GM03348 (cell line): Measurements from ENCODE around the gene ANKLE2.
"Not testable (repeated sequence)": the region's sequence is repeated elsewhere in the genome, so short reads cannot be mapped to it uniquely, and the experiment has no call there.

ENCODE experiments used
- DNase-seq: peaks from one replicate; pipeline ENCODE4 v3.0.0; 2012; ENCODE audit warnings: low spot score

ANKLE2 gene

GRCh38 chr12:132761032-132761920 lies at the start of gene ANKLE2:
Gene ANKLE2, minus strand, starts transcription at chr12:132761832. Its CDS starts 34 bp downstream, at chr12:132761798.
- peak; percentile 91 for DNase-seq

GRCh38 chr12:132809391-132809790 lies 47.8 kb upstream of the ANKLE2 start:
- DNase-seq = not testable (repeated sequence)

- DNase-seq = peak; percentile 58
These were observed 45.9 kb upstream of the ANKLE2 start for GRCh38 chr12:132807295-132808092.

- no peak for DNase-seq
These were observed 45.2 kb upstream of the ANKLE2 start for GRCh38 chr12:132806857-132807256.

- no peak for DNase-seq
These were observed 42.8 kb upstream of the ANKLE2 start for GRCh38 chr12:132804426-132804861.

- DNase-seq = peak; percentile 89
These were observed 42.3 kb upstream of the ANKLE2 start for GRCh38 chr12:132803888-132804287.

- no peak for DNase-seq
These were observed 41.5 kb upstream of the ANKLE2 start for GRCh38 chr12:132803125-132803524.

GRCh38 chr12:132801741-132802140 lies 40.1 kb upstream of the ANKLE2 start:
- DNase-seq = no peak

GRCh38 chr12:132798836-132799235 lies 37.2 kb upstream of the ANKLE2 start:
- no peak for DNase-seq

GRCh38 chr12:132797820-132798570 lies 36.4 kb upstream of the ANKLE2 start:
- no peak for DNase-seq

GRCh38 chr12:132795847-132796246 lies 34.2 kb upstream of the ANKLE2 start:
- DNase-seq = no peak

GRCh38 chr12:132791940-132792339 lies 30.3 kb upstream of the ANKLE2 start:
- not testable (repeated sequence) for DNase-seq

- DNase-seq = no peak
These were observed 27.5 kb upstream of the ANKLE2 start for GRCh38 chr12:132789099-132789471.

GRCh38 chr12:132788375-132789098 lies 26.9 kb upstream of the ANKLE2 start:
- DNase-seq = peak; percentile 49

- peak; percentile 36 for DNase-seq
These were observed 26.2 kb upstream of the ANKLE2 start for GRCh38 chr12:132787877-132788276.

GRCh38 chr12:132786192-132786591 lies 24.6 kb upstream of the ANKLE2 start:
- no peak for DNase-seq

GRCh38 chr12:132784580-132784979 lies 22.9 kb upstream of the ANKLE2 start:
- DNase-seq = no peak

GRCh38 chr12:132783917-132784531 lies 22.4 kb upstream of the ANKLE2 start:
- DNase-seq = no peak

- no peak for DNase-seq
These were observed 20.3 kb upstream of the ANKLE2 start for GRCh38 chr12:132781938-132782337.

- DNase-seq = no peak
These were observed 18.2 kb upstream of the ANKLE2 start for GRCh38 chr12:132779781-132780353.

- DNase-seq = no peak
These were observed 16.0 kb upstream of the ANKLE2 start for GRCh38 chr12:132777614-132778013.
